K562 (cell line): Measurements from ENCODE around the gene PCSK5.

Experiments used
- BMI1 ChIP-seq: fragments of 150-350 bp; IDR thresholded peaks from 2 replicates; pipeline ENCODE4 v1.6.1; 2014; ENCODE audit warnings: low read length
- BRF1 ChIP-seq: IDR thresholded peaks from 3 replicates; pipeline ENCODE4 v1.6.1; 2011; ENCODE audit warnings: borderline replicate concordance, mild to moderate bottlenecking; ENCODE audit not compliant: insufficient read length; ENCODE audit errors: extremely low read depth
- FOXK1 ChIP-seq: sonication (generic); formaldehyde crosslinking; IDR thresholded peaks from 2 replicates; pipeline ENCODE4 v1.8.0; 2022; ENCODE audit warnings: missing genetic modification reagents, mild to moderate bottlenecking, borderline replicate concordance
- IFI16 ChIP-seq: fragments of 250-450 bp; sonication (Bioruptor Pico); IDR thresholded peaks from 2 replicates; pipeline ENCODE4 v2.1.2; 2022; ENCODE audit warnings: mild to moderate bottlenecking, inconsistent platforms
- NR2F6 ChIP-seq: fragments of 450-650 bp; formaldehyde crosslinking; IDR thresholded peaks from 2 replicates; pipeline ENCODE4 v1.4.0; 2020; ENCODE audit warnings: mild to moderate bottlenecking
- POLR2AphosphoS5 ChIP-seq: IDR thresholded peaks from 2 replicates; pipeline ENCODE4 v1.6.1; 2011; ENCODE audit warnings: mild to moderate bottlenecking, low read depth, low read length, moderate library complexity; ENCODE audit not compliant: control insufficient read depth, insufficient read depth
- ZNF217 ChIP-seq: sonication (generic); formaldehyde crosslinking; IDR thresholded peaks from 2 replicates; pipeline ENCODE4 v1.8.0; 2022; ENCODE audit warnings: mild to moderate bottlenecking, missing genetic modification reagents

DNA sequence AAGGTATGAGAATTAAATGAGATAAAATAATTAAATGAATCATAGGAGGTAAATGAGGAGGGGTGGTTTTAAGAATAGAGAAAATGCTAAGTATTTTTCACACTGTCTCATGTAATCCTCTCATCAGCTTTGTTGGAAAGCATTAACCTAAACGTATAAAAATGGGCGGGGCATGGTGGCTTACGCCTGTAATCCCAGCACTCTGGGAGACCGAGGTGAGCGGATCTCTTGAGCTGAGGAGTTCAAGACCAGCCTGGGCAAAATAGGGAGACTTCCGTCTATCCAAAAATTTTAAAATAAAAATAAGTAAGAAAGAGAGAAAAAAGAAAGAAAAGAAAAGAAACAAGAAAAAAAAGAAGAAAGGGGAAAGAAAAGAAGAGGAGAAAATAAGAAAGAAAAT lies 505.7 kb downstream of the PCSK5 start:
- TF ChIP-seq POLR2AphosphoS5 = no peak
- no peak for TF ChIP-seq BMI1
- no peak for TF ChIP-seq BRF1
- no peak for TF ChIP-seq IFI16 (CRISPR knock-in tag)
- no peak for TF ChIP-seq ZNF217 (CRISPR knock-in tag)
- no peak for TF ChIP-seq FOXK1
- TF ChIP-seq NR2F6 (CRISPR knock-in tag) = no peak
